ENCODE measurements around the gene PDE4D.

PDE4D gene

GRCh38 chr5:59548807-59549357 lies 344.6 kb downstream of the PDE4D start:
- DNase-seq (ENCODE audit: low spot score): no peak

- no peak for DNase-seq (ENCODE audit: low spot score)
Observed at GRCh38 chr5:59547731-59548130, 345.8 kb downstream of the PDE4D start.

DNA sequence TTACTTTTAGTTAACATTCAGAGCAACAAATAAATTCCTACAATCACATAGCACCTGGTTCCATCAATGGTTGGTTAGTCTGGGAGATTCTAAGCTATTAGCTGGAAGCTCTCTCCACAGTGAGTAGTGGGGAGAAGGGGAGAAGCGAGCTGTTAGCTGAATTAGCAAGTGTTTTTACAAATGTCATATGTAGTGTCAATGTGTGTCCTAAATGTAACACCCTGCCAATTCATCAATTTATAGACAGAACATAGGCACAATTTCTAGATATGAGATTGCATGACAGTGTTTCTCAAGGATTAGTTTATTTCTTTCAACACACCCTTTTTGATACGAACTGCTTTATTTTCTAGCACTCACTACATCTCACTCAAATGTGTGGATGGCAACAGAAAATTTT lies 349.0 kb downstream of the PDE4D start:
- DNase-seq (ENCODE audit: low spot score): no peak

DNA sequence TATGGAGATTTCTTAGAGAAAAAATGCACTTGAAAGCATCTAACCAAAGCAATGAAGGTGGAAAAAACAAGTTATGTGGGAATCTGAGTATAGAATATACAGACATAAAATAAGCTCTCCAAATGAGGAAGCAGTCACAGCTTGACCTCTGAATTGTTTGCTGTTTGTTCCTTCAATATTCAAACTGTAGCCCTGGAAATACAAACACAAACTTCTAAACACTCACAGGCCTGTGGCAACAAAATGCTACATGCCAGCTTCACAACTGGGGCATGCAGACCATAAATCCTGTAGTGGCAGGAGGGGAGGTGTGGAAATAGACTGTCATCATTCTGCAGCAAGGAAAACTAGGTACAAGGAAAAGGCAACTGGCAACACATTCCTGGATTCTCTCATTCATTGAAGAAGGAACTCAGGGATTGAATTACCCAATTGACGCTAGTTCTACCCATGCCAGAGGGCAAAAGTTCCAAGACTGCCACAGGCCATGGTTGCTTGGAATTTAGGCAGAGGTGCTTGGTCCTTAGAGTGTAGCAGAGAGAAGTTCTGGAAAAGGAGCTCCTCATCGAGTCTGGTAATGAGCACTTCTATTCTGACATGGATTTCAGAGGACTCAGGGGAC lies 349.6 kb downstream of the PDE4D start:
- DNase-seq (ENCODE audit: low spot score): no peak

DNA sequence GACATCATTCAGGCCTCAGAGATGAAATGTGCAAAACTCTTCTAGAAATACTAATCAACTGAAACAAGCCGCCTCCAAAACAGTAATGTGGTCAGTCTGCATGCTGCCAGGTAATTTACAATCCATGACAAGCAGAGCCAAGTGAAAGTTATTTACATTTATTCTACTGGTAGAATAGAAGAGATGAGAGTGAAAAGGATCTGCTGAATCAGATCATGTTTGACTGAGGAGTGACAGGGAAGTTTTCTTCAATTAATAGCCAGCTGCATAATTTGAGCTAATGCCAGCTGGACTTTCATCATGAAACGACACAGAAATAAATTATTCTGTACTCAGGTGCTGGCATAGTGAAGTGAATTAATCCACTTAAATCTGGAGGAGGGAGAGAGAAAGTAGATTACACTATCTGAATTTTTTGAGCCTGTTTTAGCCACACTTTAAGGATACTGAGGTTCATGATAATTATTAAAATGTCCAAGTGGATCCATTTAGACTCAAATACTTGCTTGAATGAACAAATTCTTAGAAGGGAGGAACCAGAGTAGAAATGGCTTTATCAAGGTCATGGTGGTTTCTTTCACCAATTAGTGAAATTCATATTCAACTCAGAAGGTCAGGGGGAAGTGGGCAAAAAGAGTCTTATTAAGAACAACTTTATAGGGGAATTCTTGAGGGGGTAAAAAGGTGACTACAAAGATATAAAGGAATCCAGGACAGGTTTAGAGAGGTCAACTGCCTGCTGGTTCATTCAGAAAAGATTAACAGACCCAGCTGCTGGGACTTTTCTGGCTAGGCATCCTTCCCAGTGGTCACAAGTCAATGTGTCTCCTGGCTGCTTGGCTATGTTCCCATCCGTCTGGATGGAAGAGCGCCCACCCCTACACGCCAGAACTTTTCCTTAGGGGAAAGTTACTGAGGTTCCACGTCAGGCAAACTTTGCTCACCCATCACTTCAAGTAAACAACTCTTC lies 350.4 kb downstream of the PDE4D start:
- DNase-seq (ENCODE audit: low spot score): no peak

DNA sequence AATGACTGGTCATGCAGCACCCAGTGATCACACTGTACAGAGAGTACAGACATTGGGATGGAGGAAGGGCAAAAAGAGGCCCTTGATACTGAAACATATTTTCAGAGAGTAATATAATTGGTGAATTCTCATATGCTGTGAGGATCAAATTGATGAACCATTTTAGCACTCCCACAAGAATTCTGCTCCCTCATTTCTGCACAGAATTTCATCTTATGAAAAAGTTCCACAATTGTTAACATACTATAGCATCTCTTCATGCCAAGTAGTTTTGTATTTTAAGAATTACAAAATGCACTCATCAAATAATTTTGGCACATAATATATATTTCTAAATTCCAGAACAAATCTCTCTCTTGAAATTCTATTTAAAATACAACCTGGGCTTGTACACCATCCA lies 351.2 kb downstream of the PDE4D start:
- DNase-seq (ENCODE audit: low spot score): no peak

GRCh38 chr5:59540366-59540765 lies 353.2 kb downstream of the PDE4D start:
- no peak for DNase-seq (ENCODE audit: low spot score)

DNA sequence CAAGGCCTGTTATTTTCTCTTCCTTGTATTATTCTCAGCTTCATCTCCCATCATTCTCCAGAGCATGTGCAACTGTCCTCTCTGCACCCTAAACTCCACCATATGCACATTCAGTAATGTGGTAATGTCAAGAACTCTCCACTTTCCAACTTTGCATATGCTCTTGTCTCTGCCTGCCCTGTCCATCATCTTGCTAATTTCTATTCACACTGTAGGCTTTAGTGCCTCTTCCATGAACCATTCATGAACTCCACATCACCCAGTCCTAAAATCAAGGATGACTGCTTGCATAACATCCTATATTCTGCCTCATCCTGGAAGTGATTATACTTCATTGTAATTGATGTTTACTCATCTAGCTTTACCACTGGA lies 354.8 kb downstream of the PDE4D start:
- DNase-seq (ENCODE audit: low spot score): no peak

GRCh38 chr5:59537961-59538749 lies 355.4 kb downstream of the PDE4D start:
- no peak for DNase-seq (ENCODE audit: low spot score)

- DNase-seq (ENCODE audit: low spot score): no peak
Observed at GRCh38 chr5:59536875-59537274, 356.7 kb downstream of the PDE4D start.

DNA sequence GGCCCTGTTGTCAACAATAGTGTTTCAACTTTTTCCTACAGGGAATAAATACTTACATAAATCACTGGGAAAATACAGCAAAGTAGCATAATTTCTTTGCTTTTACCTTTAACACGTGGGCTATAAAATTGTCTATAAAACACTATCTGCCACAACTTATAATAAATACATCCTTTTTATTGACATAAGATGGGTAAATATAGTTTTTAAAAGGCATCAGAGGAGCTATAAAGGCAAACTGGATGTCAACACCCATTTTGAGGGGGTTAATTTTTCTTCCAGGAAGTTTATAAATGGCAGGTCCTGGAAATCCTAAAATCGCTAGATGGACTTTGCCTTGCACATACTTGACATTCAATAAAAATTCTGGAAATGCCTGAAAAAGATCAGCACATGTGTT lies 358.0 kb downstream of the PDE4D start:
- DNase-seq (ENCODE audit: low spot score): no peak

DNA sequence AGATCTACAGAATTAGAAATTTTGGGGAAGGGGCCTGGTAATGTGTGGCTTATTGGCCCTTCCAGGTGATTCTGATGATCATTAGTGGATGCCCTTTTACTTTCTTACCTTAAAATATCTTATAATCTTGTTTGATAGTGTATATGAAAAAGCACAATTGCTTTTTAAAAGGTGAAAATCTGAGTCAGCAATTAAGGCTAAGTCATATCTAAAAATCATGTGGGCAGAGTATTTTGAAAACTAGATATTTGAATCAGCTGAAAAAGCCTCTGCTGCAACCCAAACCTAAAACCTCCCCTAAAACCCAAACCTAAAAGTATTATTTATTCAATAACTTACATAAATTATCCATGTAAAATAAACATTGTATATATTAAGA lies 359.8 kb downstream of the PDE4D start:
- DNase-seq (ENCODE audit: low spot score): no peak

DNA sequence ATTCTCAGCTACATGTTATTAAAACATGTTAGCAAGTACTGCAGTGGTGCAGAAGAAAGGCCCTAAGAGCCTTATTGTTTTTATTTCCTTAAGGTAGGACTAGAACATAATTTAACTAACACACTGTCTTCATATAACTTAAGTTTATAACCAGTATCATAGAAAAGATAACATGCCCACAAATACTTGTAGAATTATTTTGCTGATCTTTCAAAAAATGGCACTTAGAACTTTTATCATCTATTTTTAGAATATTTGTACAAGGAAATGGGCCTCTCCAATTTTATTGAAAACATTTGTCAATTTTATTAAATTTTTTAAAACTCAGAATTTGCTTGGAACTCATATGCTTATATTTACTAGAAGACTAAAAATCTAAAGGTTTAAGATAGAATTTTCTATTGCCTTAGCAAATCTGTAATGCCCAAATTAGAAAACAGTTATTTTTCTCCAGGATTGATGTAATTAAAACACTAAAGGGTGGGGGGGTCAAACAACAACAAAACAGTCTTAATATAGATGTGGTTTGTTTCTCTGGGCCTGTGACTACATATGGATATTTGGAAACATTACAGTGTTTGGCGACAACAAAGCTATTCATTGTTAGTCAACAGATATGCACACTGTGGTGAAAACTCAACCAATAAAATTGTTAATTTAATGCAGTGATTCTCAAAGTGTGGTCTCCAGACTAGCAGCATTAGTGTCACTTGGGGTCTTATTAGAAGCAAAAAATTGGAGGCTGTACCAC lies 360.4 kb downstream of the PDE4D start:
- no peak for DNase-seq (ENCODE audit: low spot score)

DNA sequence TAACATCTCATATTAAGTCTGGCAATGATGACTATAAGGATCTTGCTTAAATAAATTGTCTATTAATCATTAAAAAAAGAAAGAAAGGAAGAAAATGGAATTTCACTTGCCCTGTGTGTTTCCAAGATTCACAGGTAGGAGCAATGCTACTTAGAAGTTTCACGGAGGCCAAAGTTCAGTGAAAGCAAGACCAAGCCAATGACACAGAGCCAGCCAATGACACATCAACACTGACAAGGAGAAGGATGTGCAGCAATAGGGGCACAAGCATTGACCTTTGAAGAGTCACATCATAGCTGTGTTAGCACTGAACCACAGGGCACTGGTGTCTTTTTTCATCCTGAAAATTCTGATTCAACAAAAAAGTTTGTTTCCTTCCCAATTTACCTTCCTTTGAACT lies 364.3 kb downstream of the PDE4D start:
- DNase-seq (ENCODE audit: low spot score): no peak

- DNase-seq (ENCODE audit: low spot score): no peak
Observed at GRCh38 chr5:59528202-59528862, 365.2 kb downstream of the PDE4D start.

DNA sequence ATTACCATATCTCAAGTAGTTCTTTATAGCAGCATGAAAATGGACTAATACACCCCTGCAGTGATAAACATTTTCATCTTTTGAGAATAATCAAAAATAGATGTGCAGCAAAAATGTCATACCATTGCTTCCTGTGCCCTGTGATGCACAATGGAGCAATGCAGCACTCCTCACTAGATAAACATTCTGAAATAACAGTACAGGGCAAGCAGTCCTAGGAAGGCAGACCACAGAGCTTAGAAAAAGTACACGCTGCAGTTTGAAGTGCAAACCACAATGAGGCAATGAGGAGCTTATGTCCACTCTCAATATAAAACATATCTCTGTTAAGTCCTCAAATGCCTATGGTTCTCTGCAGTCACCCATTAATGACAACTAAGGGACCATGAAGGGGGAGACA lies 367.6 kb downstream of the PDE4D start:
- DNase-seq (ENCODE audit: low spot score): no peak

- no peak for DNase-seq (ENCODE audit: low spot score)
Observed at GRCh38 chr5:59525311-59525710, 368.2 kb downstream of the PDE4D start.

GRCh38 chr5:59522201-59522831 lies 371.2 kb downstream of the PDE4D start:
- no peak for DNase-seq (ENCODE audit: low spot score)

DNA sequence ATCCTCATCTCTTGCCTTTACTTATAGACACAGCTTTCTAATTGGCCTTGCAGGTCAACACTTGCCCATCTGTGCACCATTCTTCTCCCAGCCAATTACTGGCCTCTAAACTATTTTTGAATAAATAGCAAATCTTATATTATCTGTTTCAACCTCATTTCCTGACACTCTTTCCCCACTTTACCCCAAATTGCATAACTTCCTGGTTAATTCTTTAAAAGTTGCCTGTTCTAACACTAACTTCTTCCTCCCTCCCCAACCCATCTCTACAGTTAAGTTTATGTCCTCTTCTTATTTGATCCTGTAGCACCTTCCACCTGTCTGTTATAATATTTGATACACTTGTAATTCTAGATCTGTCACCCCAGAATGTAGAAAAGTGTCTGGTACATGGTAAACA lies 372.1 kb downstream of the PDE4D start:
- DNase-seq (ENCODE audit: low spot score): no peak

GRCh38 chr5:59519338-59519737 lies 374.2 kb downstream of the PDE4D start:
- DNase-seq (ENCODE audit: low spot score): no peak
